Measurements from ENCODE around the gene MCFD2.

Gene MCFD2

DNA sequence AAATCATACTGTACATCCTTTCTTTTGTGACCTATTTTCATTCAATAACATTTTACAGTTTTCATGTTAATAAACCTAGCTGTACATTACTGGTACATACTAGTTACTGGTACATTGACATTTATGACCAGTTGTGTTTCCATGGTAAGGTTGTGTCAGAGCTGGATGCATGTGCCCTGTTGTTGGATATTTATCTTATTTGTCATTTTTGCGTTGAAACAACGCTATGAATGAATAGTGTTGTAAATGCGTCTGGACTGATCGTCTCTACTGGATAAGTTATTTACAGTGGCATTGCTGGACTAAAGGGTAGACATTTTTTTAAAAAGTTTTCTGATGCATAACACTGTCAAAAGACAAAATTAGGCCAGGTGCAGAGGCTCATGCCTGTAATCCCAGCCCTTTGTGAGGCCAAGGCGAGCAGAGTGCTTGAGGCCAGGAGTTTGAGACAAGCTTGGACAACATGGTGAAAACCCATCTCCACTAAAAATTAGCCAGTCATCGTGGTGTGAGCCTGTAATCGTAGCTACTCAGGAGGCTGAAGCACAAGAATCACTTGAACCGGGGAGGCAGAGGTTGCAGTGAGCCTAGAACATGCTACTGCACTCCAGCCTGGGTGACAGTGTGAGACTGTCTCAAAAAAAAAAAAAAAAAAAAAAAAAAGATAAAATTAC is 40.2 kb downstream of the MCFD2 start:
- Histone ChIP-seq H3K27ac (ENCODE audit: low read depth in 2 of 2, low read length in 2 of 2) (no peak overlapping the region), H3K36me3 (ENCODE audit: control insufficient read depth in 2 of 2, insufficient read depth in 2 of 2, low read length in 2 of 2) (no peaks in the 10 kb centered on the region), H3K9me3 (ENCODE audit: control insufficient read depth in 2 of 2, low read length in 2 of 2) (no peaks in the 10 kb centered on the region), H3K4me1 (ENCODE audit: control insufficient read depth in 2 of 2, insufficient read depth in 2 of 2, low read length in 2 of 2) (peaks cover 9 to 16% of the 10 kb centered on the region in 2 donors), H3K27me3 (ENCODE audit: control insufficient read depth in 2 of 2, insufficient read depth in 2 of 2, low read length in 2 of 2) (no peaks in the 10 kb centered on the region), H3K9ac (ENCODE audit: low read depth in 1 of 2, low read length in 2 of 2) (no peak overlapping the region), H3K4me3 (ENCODE audit: low read length in 2 of 2) (no peak overlapping the region)

DNA sequence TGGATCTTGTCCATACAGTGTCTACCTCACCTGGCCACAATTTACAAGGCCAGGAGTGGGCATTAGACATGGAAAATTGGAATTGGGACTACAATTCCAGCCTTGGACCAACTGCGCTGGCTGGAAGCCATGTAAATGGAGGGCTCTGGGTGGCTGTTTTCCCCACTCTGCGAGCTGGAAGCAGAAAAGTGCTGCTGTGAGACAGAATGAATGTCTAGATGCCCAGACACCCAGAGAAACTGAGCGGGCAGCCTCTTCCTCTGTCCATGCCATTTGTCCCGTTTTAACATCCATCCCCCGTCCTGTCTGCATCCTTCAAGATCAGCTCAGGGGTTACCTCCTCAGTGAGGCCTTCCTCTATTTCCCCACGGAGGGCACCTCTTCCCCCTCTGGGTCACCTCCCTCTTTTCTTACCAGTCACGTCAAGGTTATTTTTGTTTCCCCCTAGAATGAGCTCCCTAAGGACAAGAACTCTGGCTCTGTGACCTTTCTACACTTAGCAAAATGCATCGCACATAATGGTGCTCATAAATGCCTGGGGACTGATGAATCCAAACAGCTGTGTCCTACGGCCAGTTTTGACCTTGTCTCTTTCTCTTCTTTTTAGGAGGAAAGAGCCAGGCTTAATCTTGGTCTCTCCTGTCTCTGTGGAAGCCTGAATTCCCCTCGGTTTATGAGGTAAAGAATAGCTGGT is 41.2 kb downstream of the MCFD2 start:
- Histone ChIP-seq H3K9me3 (ENCODE audit: control insufficient read depth in 2 of 2, low read length in 2 of 2) (no peaks in the 10 kb centered on the region), H3K4me1 (ENCODE audit: control insufficient read depth in 2 of 2, insufficient read depth in 2 of 2, low read length in 2 of 2) (peaks cover 9 to 16% of the 10 kb centered on the region in 2 donors), H3K27me3 (ENCODE audit: control insufficient read depth in 2 of 2, insufficient read depth in 2 of 2, low read length in 2 of 2) (no peaks in the 10 kb centered on the region), H3K36me3 (ENCODE audit: control insufficient read depth in 2 of 2, insufficient read depth in 2 of 2, low read length in 2 of 2) (no peaks in the 10 kb centered on the region), H3K4me3 (ENCODE audit: low read length in 2 of 2) (no peak overlapping the region), H3K27ac (ENCODE audit: low read depth in 2 of 2, low read length in 2 of 2) (no peak overlapping the region), H3K9ac (ENCODE audit: low read depth in 1 of 2, low read length in 2 of 2) (no peak overlapping the region)

DNA sequence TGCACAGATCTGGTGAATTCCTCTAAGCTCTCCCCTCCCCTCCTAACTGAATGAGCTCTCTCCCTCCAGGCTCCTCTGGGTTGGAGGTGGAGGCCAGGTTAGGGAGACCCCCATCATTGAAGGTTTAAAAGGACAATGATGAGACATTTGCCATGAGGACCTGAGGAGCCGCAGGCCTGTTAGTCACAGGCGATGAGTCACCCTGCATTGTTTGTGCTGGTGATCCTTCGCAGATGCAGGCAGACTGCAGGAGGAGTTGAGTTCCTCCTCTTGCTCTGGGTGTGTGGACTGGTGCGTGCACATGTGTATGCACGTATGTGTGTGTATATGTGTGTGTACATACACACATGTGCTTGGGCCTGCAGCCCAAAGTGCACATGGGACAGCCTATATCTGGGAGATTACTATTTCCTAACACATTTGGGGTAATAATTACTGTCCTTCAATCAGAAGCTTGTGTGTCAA is 42.0 kb downstream of the MCFD2 start:
- Histone ChIP-seq H3K9me3 (ENCODE audit: control insufficient read depth in 2 of 2, low read length in 2 of 2) (no peaks in the 10 kb centered on the region), H3K4me3 (ENCODE audit: low read length in 2 of 2) (no peak overlapping the region), H3K36me3 (ENCODE audit: control insufficient read depth in 2 of 2, insufficient read depth in 2 of 2, low read length in 2 of 2) (no peaks in the 10 kb centered on the region), H3K9ac (ENCODE audit: low read depth in 1 of 2, low read length in 2 of 2) (no peak overlapping the region), H3K27ac (ENCODE audit: low read depth in 2 of 2, low read length in 2 of 2) (peak overlapping the region in 1 of 2 donors; percentile 40), H3K27me3 (ENCODE audit: control insufficient read depth in 2 of 2, insufficient read depth in 2 of 2, low read length in 2 of 2) (no peaks in the 10 kb centered on the region), H3K4me1 (ENCODE audit: control insufficient read depth in 2 of 2, insufficient read depth in 2 of 2, low read length in 2 of 2) (peaks cover 9 to 16% of the 10 kb centered on the region in 2 donors)

DNA sequence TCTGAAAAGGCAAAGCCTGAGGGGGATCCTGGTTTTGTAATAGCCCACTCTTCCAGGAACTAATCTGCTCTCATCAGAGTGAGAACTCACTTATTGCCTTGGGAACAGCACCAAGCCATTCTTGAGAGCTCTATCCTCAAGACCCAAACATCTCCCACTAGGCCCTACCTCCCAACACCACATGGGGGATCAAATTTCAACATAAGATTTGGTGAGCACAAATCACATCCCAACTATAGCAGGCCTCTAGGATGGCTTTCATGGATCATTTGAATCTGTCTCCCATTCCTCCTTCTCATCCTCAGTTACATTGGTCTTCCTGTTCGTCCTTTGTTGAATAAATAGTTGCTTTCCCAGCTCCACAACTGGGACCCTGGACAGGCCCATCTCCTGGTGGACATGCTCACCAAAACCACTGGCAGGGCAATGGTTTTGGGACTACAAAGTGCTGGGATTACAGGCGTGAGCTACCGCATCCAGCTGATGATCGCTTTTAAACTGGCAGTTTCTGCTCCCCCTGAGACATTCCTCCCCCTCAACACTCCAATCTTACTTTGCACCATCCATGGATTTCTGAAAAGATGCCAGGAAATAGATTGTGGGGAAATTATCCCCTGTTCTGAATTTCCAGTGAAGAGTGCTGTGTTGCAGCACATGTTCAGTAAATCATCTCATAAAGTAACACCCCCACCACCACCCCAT is 42.6 kb downstream of the MCFD2 start:
- Histone ChIP-seq H3K4me3 (ENCODE audit: low read length in 2 of 2) (no peak overlapping the region), H3K4me1 (ENCODE audit: control insufficient read depth in 2 of 2, insufficient read depth in 2 of 2, low read length in 2 of 2) (peaks cover 9 to 16% of the 10 kb centered on the region in 2 donors), H3K27me3 (ENCODE audit: control insufficient read depth in 2 of 2, insufficient read depth in 2 of 2, low read length in 2 of 2) (no peaks in the 10 kb centered on the region), H3K9me3 (ENCODE audit: control insufficient read depth in 2 of 2, low read length in 2 of 2) (no peaks in the 10 kb centered on the region), H3K27ac (ENCODE audit: low read depth in 2 of 2, low read length in 2 of 2) (peak overlapping the region in 1 of 2 donors; percentile 40), H3K9ac (ENCODE audit: low read depth in 1 of 2, low read length in 2 of 2) (no peak overlapping the region), H3K36me3 (ENCODE audit: control insufficient read depth in 2 of 2, insufficient read depth in 2 of 2, low read length in 2 of 2) (no peaks in the 10 kb centered on the region)

DNA sequence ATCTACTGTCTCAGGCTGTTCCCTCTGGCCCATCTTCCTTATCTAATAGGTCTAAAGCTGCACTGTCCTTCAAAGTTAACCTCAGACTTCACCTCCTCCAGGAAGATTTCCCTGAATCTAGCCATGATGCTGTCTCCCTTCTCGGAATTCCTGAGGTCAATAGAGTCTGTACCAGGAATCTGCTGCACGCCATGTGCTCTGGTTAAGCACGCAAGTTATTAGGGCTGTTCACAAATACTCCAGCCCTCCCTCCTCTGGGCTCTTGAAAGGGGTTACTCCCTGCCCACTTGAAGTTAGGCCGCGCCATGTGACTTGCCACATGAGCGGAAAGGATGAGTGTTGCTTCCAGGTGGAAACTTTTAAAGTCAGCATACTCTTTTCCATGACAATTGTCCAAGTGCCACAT is 43.6 kb downstream of the MCFD2 start:
- H3K4me1 ChIP-seq (ENCODE audit: control insufficient read depth in 2 of 2, insufficient read depth in 2 of 2, low read length in 2 of 2) = peaks cover 9 to 13% of the 10 kb centered on the region in 2 donors
- no peak overlapping the region for H3K27ac ChIP-seq (ENCODE audit: low read depth in 2 of 2, low read length in 2 of 2)
- no peaks in the 10 kb centered on the region for H3K9me3 ChIP-seq (ENCODE audit: control insufficient read depth in 2 of 2, low read length in 2 of 2)
- H3K9ac ChIP-seq (ENCODE audit: low read depth in 1 of 2, low read length in 2 of 2) = no peak overlapping the region
- no peaks in the 10 kb centered on the region for H3K27me3 ChIP-seq (ENCODE audit: control insufficient read depth in 2 of 2, insufficient read depth in 2 of 2, low read length in 2 of 2)
- H3K36me3 ChIP-seq (ENCODE audit: control insufficient read depth in 2 of 2, insufficient read depth in 2 of 2, low read length in 2 of 2) = no peaks in the 10 kb centered on the region
- no peak overlapping the region for H3K4me3 ChIP-seq (ENCODE audit: low read length in 2 of 2)

DNA sequence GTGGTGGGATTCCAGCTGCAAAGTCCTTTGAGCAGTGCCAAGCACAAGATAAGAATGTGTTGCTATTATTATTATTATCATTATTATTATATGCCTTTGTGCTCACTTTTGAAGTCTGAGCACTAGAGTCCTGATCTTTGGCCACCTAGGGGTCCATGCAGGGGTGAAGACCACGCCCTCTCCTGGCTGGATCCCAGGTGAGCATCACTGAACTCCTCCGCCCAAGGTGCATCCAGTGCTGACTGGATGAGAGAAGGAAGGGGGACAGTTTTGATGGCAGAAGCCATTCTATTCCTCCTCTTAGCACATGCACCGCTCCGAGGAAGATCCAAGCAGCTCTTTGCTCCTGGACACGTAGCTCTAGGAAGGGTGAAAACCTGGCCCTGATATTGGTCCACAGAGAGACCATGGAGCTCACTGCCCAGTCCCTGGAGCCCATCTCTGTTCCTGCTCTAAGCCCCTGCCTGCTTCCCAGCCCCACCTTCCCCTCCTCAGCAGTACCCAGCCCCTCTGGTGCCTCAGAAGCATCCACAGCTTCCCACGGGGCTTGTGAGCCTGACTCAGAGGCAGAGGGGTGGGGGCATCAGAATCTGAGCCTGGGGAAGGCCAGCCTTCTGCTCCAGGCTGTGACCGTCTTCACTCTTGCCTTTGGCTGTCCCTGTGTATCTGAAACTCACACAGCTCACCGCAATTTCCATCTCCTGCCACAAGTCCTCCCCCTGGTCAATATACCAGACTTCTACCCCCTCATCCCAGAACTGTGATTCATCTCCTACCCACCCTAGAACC is 45.4 kb downstream of the MCFD2 start:
- Histone ChIP-seq H3K27ac (ENCODE audit: low read depth in 2 of 2, low read length in 2 of 2) (no peak overlapping the region), H3K4me3 (ENCODE audit: low read length in 2 of 2) (no peak overlapping the region), H3K9ac (ENCODE audit: low read depth in 1 of 2, low read length in 2 of 2) (no peak overlapping the region), H3K36me3 (ENCODE audit: control insufficient read depth in 2 of 2, insufficient read depth in 2 of 2, low read length in 2 of 2) (no peaks in the 10 kb centered on the region), H3K4me1 (ENCODE audit: control insufficient read depth in 2 of 2, insufficient read depth in 2 of 2, low read length in 2 of 2) (peaks cover 20 to 27% of the 10 kb centered on the region in 2 donors), H3K9me3 (ENCODE audit: control insufficient read depth in 2 of 2, low read length in 2 of 2) (no peaks in the 10 kb centered on the region), H3K27me3 (ENCODE audit: control insufficient read depth in 2 of 2, insufficient read depth in 2 of 2, low read length in 2 of 2) (no peaks in the 10 kb centered on the region)

DNA sequence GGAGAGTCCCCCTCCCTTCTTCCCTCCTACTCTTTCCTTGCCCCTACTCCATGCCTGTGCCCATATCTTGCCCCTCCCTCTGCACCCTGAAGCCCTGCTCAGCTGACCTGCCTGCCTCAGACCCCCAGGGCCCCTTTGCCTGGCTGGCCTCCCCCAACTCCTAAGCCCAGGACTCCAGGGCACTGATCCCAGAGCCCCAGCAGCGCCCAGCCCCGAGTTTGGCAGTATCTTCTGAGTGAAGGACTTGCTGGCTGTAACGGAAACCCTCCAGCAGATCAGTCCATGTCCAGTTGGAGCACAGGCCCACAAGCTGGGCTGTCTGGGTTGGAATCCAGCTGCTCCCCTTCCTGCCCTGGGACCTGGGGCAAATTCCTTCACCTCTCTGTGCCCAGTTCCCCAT is 46.0 kb downstream of the MCFD2 start:
- Histone ChIP-seq H3K4me1 (ENCODE audit: control insufficient read depth in 2 of 2, insufficient read depth in 2 of 2, low read length in 2 of 2) (peaks cover 20 to 27% of the 10 kb centered on the region in 2 donors), H3K27ac (ENCODE audit: low read depth in 2 of 2, low read length in 2 of 2) (no peak overlapping the region), H3K4me3 (ENCODE audit: low read length in 2 of 2) (no peak overlapping the region), H3K36me3 (ENCODE audit: control insufficient read depth in 2 of 2, insufficient read depth in 2 of 2, low read length in 2 of 2) (no peaks in the 10 kb centered on the region), H3K27me3 (ENCODE audit: control insufficient read depth in 2 of 2, insufficient read depth in 2 of 2, low read length in 2 of 2) (no peaks in the 10 kb centered on the region), H3K9me3 (ENCODE audit: control insufficient read depth in 2 of 2, low read length in 2 of 2) (peaks cover 0 to 1% of the 10 kb centered on the region in 2 donors), H3K9ac (ENCODE audit: low read depth in 1 of 2, low read length in 2 of 2) (no peak overlapping the region)

DNA sequence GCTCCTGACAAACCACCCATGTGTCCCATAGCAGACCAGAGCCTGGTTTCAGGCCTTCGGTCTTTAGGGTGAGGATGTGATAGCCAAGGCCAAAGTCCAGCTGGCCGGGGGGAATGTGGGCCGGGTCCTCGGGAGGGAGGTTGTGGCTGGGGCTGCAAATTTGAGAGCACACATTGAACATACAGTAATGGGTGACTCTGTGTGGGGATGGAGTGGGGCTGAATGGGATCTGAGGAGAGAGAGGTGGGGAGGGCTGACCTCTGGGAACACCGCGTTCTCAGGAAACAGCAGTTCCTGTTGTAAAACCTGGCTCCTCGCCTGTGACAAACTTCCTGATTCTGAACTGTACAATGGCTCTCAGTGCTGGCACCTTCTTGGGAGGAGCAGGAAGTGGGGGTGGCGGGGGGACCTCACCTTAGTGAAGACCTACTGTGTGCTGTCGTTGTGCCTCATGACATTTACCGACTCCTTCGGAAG is 48.8 kb downstream of the MCFD2 start:
- H3K4me3 ChIP-seq (ENCODE audit: low read length in 2 of 2) = peak overlapping the region in 1 of 2 donors; percentile 31
- H3K9ac ChIP-seq (ENCODE audit: low read depth in 1 of 2, low read length in 2 of 2) = peak overlapping the region in 1 of 2 donors; percentile 32
- peak overlapping the region; percentile 85 to 89 for H3K27ac ChIP-seq (ENCODE audit: low read depth in 2 of 2, low read length in 2 of 2)
- no peaks in the 10 kb centered on the region for H3K27me3 ChIP-seq (ENCODE audit: control insufficient read depth in 2 of 2, insufficient read depth in 2 of 2, low read length in 2 of 2)
- no peaks in the 10 kb centered on the region for H3K36me3 ChIP-seq (ENCODE audit: control insufficient read depth in 2 of 2, insufficient read depth in 2 of 2, low read length in 2 of 2)
- H3K4me1 ChIP-seq (ENCODE audit: control insufficient read depth in 2 of 2, insufficient read depth in 2 of 2, low read length in 2 of 2) = peaks cover 12 to 15% of the 10 kb centered on the region in 2 donors
- peaks cover 0 to 4% of the 10 kb centered on the region in 2 donors for H3K9me3 ChIP-seq (ENCODE audit: control insufficient read depth in 2 of 2, low read length in 2 of 2)

DNA sequence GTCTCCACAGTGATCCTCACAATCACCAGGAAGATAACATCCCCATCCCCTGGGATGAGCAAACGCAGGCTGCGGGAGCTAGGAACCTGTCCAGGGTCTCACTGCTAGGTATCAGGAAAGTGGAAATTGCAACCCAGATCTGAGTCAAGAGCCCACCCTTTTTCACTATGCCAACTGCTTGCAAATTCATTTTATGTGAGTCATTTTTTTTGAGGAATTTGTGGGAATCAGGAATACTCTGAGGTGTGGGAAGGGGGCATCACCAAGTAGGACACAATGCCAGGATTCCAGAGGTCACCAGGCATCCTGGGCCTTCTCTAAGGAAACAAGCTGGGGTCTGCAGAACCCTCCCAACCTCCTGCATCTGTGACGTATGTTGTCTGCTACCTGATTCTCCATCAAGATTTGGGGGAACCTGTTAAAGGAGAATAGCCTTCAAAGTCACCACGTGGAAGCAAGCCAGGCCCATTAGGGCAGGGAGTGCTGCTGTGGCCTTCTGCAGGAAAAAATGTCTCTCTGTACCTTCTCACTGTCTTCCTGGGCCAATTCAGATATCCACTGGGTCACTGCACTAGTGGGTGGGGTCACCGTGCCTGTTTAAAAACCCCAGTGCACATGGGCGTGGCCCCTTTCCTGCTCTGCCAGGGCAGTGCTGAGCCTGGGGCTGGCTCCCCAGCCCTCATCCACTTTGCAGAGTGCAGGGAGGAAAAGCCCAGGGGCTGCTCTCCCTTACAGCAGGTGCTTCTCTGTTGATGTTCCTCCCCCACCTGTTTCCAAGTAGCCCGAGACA is 50.2 kb downstream of the MCFD2 start:
- Histone ChIP-seq H3K4me3 (ENCODE audit: low read length in 2 of 2) (no peak overlapping the region), H3K4me1 (ENCODE audit: control insufficient read depth in 2 of 2, insufficient read depth in 2 of 2, low read length in 2 of 2) (peaks cover 12 to 15% of the 10 kb centered on the region in 2 donors), H3K9ac (ENCODE audit: low read depth in 1 of 2, low read length in 2 of 2) (no peak overlapping the region), H3K27me3 (ENCODE audit: control insufficient read depth in 2 of 2, insufficient read depth in 2 of 2, low read length in 2 of 2) (no peaks in the 10 kb centered on the region), H3K36me3 (ENCODE audit: control insufficient read depth in 2 of 2, insufficient read depth in 2 of 2, low read length in 2 of 2) (no peaks in the 10 kb centered on the region), H3K9me3 (ENCODE audit: control insufficient read depth in 2 of 2, low read length in 2 of 2) (peaks cover 0 to 4% of the 10 kb centered on the region in 2 donors), H3K27ac (ENCODE audit: low read depth in 2 of 2, low read length in 2 of 2) (peak overlapping the region; percentile 85 to 89)
